Measurements from ENCODE around the gene MYL5.

MYL5 gene

DNA sequence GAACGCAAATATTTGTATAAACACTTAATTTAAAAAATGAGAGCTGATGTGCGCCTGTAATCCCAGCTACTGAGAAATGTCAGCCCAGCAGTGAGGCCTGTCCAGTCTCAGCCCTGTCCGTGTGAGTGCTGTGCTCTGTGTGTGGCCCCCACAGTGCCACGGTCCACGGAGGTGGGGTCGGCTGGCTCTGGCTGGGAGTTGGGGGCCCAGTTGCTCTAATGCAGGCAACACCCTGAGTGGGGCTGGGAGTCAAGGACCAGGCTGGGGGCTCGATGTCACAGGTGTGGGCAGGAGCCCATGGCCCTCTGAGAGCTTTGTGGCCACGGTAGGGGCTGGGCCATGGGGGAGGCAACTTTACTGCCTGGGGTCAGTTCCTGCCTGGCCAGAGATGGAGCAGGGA is 44.1 kb downstream of the MYL5 start (continued):
- TF ChIP-seq, protein P1, sequence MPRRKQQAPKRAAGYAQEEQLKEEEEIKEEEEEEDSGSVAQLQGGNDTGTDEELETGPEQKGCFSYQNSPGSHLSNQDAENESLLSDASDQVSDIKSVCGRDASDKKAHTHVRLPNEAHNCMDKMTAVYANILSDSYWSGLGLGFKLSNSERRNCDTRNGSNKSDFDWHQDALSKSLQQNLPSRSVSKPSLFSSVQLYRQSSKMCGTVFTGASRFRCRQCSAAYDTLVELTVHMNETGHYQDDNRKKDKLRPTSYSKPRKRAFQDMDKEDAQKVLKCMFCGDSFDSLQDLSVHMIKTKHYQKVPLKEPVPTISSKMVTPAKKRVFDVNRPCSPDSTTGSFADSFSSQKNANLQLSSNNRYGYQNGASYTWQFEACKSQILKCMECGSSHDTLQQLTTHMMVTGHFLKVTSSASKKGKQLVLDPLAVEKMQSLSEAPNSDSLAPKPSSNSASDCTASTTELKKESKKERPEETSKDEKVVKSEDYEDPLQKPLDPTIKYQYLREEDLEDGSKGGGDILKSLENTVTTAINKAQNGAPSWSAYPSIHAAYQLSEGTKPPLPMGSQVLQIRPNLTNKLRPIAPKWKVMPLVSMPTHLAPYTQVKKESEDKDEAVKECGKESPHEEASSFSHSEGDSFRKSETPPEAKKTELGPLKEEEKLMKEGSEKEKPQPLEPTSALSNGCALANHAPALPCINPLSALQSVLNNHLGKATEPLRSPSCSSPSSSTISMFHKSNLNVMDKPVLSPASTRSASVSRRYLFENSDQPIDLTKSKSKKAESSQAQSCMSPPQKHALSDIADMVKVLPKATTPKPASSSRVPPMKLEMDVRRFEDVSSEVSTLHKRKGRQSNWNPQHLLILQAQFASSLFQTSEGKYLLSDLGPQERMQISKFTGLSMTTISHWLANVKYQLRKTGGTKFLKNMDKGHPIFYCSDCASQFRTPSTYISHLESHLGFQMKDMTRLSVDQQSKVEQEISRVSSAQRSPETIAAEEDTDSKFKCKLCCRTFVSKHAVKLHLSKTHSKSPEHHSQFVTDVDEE (CRISPR knock-in tag; IDR thresholded peaks at IDR 0.05): no peak
- TF ChIP-seq ZNF8 (CRISPR knock-in tag; IDR thresholded peaks at IDR 0.05): no peak
- TF ChIP-seq SNAI2 (CRISPR knock-in tag; IDR thresholded peaks at IDR 0.05): no peak
- TF ChIP-seq OSR1 (CRISPR knock-in tag; IDR thresholded peaks at IDR 0.05): no peak
- no peak for TF ChIP-seq CSDC2 (CRISPR knock-in tag; IDR thresholded peaks at IDR 0.05)
- no peak for TF ChIP-seq BACH2 (CRISPR knock-in tag; IDR thresholded peaks at IDR 0.05; ENCODE audit: borderline replicate concordance)
- TF ChIP-seq, protein P2, sequence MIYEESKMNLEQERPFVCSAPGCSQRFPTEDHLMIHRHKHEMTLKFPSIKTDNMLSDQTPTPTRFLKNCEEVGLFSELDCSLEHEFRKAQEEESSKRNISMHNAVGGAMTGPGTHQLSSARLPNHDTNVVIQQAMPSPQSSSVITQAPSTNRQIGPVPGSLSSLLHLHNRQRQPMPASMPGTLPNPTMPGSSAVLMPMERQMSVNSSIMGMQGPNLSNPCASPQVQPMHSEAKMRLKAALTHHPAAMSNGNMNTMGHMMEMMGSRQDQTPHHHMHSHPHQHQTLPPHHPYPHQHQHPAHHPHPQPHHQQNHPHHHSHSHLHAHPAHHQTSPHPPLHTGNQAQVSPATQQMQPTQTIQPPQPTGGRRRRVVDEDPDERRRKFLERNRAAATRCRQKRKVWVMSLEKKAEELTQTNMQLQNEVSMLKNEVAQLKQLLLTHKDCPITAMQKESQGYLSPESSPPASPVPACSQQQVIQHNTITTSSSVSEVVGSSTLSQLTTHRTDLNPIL (CRISPR knock-in tag; IDR thresholded peaks at IDR 0.05; ENCODE audit: low read depth): no peak
- no peak for TF ChIP-seq TCF4 (CRISPR knock-in tag; IDR thresholded peaks at IDR 0.05; ENCODE audit: borderline replicate concordance)
- TF ChIP-seq GLIS3 (CRISPR knock-in tag; IDR thresholded peaks at IDR 0.05): no peak
- no peak for TF ChIP-seq ISL1 (CRISPR knock-in tag; IDR thresholded peaks at IDR 0.05)
- TF ChIP-seq RARB (CRISPR knock-in tag; IDR thresholded peaks at IDR 0.05): no peak
- no peak for TF ChIP-seq ESRRG (CRISPR knock-in tag; IDR thresholded peaks at IDR 0.05)
- no peak for TF ChIP-seq ZNF70 (CRISPR knock-in tag; IDR thresholded peaks at IDR 0.05)

DNA sequence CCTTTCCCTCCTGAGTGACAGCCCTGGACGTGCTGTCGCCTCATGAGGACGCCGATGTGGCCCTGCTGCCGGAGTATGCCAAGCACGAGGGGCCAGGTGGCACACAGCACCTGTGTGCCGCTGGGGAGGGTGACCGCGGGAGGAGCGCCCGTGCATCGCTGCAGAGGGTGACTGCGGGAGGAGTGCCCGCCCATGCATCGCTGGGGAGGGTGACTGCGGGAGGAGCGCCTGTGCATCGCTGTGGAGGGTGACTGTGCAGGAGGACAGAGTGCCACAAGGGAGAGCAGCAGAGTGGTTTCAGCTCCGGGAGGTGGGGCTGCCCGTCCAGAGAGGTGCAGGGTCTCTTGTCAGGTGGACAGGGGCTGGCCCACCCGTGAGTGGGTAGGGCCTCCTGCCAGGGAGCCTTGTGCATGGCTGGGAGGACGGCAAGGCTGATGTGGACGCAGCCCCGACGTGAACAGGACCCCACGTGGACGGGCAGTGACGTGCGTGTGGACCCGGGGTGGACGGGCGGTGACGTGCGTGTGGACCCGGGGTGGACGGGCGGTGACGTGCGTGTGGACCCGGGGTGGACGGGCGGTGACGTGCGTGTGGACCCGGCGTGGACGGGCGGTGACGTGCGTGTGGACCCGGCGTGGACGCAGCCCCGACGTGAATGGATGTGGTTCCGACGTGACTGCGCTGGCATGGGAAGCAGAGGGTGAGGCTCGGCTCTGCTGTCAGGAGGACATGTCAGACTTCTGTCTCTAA is 45.9 kb downstream of the MYL5 start:
- ATAC-seq: no peak

DNA sequence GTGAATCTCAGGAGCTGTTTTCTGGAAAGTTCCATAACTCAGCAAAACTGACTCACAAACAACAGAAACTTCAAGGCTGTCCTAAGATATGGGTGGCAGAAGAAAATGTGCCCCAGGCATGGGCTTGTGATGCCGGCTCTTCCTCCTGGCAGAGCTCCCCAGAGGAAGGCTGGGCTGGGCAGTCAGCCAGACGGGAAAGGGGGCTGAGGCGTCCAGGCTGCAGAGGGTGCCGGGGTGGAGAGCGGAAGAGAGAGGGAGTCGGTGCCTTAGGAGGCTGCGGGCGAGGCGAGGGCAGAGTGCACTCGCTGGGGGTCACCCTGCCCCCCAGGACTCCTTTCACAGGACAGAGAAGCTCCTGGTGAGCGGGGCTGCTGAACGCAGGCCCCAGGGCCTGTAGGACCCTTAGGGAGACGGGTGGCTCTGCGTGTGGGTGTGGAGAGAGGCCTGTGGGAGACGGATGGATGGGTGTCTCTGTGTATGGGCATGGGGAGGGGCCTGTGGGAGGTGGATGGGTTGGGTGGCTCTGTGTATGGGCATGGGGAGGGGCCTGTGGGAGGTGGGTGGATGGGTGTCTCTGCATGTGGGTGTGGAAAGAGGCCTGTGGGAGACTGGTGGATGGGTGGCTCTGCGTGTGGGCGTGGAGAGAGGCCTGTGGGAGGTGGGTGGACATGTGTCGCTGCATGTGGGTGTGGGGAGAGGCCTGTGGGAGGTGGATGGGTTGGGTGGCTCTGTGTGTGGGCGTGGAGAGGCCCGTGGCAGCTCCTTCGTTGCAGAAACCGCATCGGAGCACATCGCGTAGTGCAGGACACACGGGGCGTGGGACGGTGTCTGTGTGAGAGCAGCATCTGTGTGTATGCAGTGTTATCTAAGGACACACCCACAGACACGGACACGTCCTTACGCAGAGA is 47.2 kb downstream of the MYL5 start:
- ATAC-seq: no peak
- TF ChIP-seq PPARA (CRISPR knock-in tag; IDR thresholded peaks at IDR 0.05; ENCODE audit: borderline replicate concordance): no peak
- TF ChIP-seq ZFP30 (CRISPR knock-in tag; IDR thresholded peaks at IDR 0.05): no peak
- TF ChIP-seq, protein P1 (CRISPR knock-in tag; IDR thresholded peaks at IDR 0.05): no peak
- no peak for TF ChIP-seq CSDC2 (CRISPR knock-in tag; IDR thresholded peaks at IDR 0.05)
- TF ChIP-seq, protein P3, sequence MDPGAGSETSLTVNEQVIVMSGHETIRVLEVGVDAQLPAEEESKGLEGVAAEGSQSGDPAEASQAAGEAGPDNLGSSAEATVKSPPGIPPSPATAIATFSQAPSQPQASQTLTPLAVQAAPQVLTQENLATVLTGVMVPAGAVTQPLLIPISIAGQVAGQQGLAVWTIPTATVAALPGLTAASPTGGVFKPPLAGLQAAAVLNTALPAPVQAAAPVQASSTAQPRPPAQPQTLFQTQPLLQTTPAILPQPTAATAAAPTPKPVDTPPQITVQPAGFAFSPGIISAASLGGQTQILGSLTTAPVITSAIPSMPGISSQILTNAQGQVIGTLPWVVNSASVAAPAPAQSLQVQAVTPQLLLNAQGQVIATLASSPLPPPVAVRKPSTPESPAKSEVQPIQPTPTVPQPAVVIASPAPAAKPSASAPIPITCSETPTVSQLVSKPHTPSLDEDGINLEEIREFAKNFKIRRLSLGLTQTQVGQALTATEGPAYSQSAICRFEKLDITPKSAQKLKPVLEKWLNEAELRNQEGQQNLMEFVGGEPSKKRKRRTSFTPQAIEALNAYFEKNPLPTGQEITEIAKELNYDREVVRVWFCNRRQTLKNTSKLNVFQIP (CRISPR knock-in tag; IDR thresholded peaks at IDR 0.05; ENCODE audit: borderline replicate concordance, low read depth): no peak
- no peak for TF ChIP-seq ZNF8 (CRISPR knock-in tag; IDR thresholded peaks at IDR 0.05)
- no peak for TF ChIP-seq ARNTL (CRISPR knock-in tag; IDR thresholded peaks at IDR 0.05; ENCODE audit: borderline replicate concordance, low read depth)
- TF ChIP-seq ZFP3 (CRISPR knock-in tag; IDR thresholded peaks at IDR 0.05): no peak
- no peak for TF ChIP-seq ZC3H10 (CRISPR knock-in tag; IDR thresholded peaks at IDR 0.05)
- TF ChIP-seq, protein P4, sequence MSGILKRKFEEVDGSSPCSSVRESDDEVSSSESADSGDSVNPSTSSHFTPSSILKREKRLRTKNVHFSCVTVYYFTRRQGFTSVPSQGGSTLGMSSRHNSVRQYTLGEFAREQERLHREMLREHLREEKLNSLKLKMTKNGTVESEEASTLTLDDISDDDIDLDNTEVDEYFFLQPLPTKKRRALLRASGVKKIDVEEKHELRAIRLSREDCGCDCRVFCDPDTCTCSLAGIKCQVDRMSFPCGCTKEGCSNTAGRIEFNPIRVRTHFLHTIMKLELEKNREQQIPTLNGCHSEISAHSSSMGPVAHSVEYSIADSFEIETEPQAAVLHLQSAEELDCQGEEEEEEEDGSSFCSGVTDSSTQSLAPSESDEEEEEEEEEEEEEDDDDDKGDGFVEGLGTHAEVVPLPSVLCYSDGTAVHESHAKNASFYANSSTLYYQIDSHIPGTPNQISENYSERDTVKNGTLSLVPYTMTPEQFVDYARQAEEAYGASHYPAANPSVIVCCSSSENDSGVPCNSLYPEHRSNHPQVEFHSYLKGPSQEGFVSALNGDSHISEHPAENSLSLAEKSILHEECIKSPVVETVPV (CRISPR knock-in tag; IDR thresholded peaks at IDR 0.05): no peak
- no peak for TF ChIP-seq ESRRG (CRISPR knock-in tag; IDR thresholded peaks at IDR 0.05)
- no peak for TF ChIP-seq OSR1 (CRISPR knock-in tag; IDR thresholded peaks at IDR 0.05)
- no peak for TF ChIP-seq ZNF70 (CRISPR knock-in tag; IDR thresholded peaks at IDR 0.05)
- no peak for TF ChIP-seq TOX (CRISPR knock-in tag; IDR thresholded peaks at IDR 0.05; ENCODE audit: borderline replicate concordance)
- TF ChIP-seq SNAI2 (CRISPR knock-in tag; IDR thresholded peaks at IDR 0.05): no peak
- no peak for TF ChIP-seq ISL1 (CRISPR knock-in tag; IDR thresholded peaks at IDR 0.05)
- no peak for TF ChIP-seq RARB (CRISPR knock-in tag; IDR thresholded peaks at IDR 0.05)

More for the DNA sequence above, 45.9 kb downstream of the MYL5 start:
- no peak for TF ChIP-seq PPARA (CRISPR knock-in tag; IDR thresholded peaks at IDR 0.05; ENCODE audit: borderline replicate concordance)
- TF ChIP-seq TCF4 (CRISPR knock-in tag; IDR thresholded peaks at IDR 0.05; ENCODE audit: borderline replicate concordance): no peak
- no peak for TF ChIP-seq ZC3H10 (CRISPR knock-in tag; IDR thresholded peaks at IDR 0.05)
- TF ChIP-seq GLIS3 (CRISPR knock-in tag; IDR thresholded peaks at IDR 0.05): no peak
- TF ChIP-seq ZNF8 (CRISPR knock-in tag; IDR thresholded peaks at IDR 0.05): no peak
- TF ChIP-seq, protein P2 (CRISPR knock-in tag; IDR thresholded peaks at IDR 0.05; ENCODE audit: low read depth): no peak
